HL-60/S4 (cell line): ENCODE measurements around the gene DUSP22.

Experiments used
- in situ Hi-C: fragments of 300-500 bp; cut with MboI; formaldehyde crosslinking; loops from 2 replicates; pipeline ENCODE4 v1.14.3; 2022; ENCODE audit warnings: low sequenced_read_pairs

The DUSP22 gene

GRCh38 chr6:349491-349921 is 57.2 kb downstream of the DUSP22 start:
- in situ Hi-C loops = no loop called here

- in situ Hi-C loops = no loop called here
These were observed 58.1 kb downstream of the DUSP22 start for GRCh38 chr6:350371-350770.

DNA sequence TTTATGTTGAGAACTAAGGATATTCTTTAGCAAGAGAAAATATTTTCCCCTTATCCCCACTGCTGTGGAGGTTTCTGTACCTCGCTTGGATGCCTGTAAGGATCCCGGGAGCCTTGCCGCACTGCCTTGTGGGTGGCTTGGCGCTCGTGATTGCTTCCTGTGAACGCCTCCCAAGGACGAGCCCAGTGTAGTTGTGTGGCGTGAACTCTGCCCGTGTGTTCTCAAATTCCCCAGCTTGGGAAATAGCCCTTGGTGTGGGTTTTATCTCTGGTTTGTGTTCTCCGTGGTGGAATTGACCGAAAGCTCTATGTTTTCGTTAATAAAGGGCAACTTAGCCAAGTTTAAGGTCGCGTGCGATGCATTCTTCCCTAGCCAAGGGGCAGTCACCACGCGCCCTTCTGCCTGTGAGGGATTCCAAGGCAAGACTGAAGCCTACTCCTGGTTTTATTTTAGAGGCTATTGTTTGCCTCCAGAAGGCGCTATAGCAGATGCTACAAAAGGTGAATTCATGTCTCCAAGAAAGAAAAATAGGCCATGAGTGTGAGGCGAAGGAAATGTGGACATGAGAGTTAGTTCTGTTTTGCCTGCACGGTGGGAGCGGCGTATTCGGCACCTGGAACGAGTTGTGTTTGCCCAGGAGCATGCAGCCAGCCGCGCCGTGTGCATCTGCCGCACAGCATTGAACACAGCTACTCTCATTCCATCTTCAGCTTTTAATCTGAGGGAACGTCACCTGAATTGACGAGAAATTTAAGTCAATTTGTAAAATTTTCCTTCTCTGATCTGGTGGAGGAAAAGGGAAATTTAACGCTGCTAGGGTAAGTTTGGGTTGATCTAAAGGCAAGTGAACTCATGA is 59.0 kb downstream of the DUSP22 start:
- in situ Hi-C loops = no loop called here

DNA sequence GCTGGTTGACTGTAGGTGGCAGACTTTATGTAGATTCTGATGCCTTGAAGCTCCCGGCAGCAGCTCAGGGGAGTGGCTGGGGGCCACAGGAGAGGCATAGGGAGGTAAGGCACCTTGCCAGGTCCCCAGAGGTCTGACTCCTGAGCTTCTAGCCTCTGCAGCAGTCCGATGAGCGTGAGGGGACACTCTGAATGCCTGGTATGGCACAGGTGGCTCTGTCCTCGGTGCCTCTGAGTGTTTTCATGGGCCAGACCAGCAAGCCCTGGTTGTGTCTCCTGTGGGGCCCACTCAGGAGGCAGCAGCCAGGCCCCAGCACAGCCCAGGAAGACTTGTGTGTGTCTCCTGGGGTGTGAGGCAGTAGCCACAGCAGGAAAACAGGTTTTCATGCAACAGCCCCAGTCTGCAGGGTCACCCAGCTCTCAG is 59.6 kb downstream of the DUSP22 start:
- in situ Hi-C loops = no loop called here

DNA sequence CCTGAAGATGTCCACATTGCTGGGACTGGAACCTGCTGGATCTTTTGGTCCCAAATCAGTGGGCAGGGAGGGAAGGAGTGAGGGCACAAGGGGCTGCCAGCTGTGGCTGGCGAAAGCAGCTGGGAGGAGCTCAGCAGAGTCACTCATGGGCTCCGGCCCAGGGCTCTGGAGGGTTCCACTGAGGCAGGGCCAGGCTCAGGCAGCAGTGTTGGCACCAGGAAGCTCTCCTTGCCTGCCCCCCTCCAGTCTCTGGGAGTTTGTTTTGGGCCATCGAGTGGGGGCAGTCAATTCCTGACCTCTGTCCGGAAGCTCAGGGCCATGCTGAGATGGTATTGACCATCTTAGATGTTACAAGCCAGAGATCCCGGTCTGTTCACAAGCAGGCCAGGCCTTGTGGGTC is 60.2 kb downstream of the DUSP22 start:
- in situ Hi-C loops = no loop called here

DNA sequence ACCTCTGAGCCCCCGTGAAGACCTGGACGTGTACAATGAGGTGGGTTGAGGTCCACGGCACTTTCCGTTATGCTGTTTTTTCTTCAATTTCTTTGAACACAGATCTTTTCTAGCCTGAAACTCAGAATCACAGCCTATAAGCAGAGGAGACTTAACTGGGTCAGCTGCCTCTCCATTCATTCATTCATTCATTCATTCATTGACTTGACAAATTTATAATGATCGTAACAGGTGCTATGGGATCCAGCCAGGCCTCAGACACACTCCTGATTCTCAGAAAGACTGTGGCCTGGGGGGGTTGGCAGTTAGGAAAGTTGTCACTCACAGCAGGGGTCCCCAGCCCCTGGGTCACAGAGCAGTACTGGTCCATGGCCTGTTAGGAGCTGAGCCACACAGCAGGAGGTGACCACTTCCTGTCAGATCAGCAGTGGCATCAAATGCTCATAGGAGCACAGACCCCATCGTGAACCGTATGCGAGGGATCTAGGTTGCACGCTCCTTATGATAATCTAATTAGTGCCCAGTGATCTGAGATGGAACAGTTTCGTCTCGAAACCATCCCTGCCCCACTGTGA is 60.7 kb downstream of the DUSP22 start:
- in situ Hi-C loops = no loop called here

GRCh38 chr6:353642-354614 is 61.6 kb downstream of the DUSP22 start:
- in situ Hi-C loops = no loop called here

DNA sequence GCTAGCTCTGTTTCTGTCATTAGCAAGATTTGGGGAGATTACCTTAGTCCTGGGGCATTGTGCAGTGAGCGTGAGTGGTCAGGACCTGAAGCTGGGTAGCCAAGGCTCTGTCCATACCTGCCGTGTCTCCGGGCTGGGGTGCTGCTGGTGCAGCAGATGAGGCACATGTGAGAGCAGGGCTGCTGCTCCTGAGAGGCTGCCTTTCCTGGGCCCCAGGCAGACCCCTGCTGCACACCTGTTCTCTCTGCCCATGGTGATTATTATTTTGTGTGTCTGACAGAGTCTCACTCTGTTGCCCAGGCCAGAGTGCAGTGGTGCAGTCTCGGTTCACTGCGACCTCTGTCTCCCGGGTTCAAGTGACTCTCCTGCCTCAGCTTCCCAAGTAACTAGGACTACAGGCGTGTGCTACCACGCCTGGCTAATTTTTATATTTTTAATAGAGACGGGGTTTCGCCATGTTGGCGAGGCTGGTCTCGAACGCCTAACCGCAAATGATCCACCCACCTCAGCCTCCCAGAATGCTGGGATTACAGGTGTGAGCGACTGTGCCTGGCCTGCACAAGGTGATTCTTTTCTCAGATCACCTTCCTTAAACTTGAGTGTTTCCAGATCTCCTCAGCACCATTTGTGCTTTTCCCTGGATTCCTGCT is 62.5 kb downstream of the DUSP22 start:
- in situ Hi-C loops = no loop called here

GRCh38 chr6:355373-356208 is 63.3 kb downstream of the DUSP22 start:
- in situ Hi-C loops = no loop called here

- in situ Hi-C loops = no loop called here
These were observed 64.6 kb downstream of the DUSP22 start for GRCh38 chr6:356828-357251.

- in situ Hi-C loops = no loop called here
These were observed 65.0 kb downstream of the DUSP22 start for GRCh38 chr6:357261-357790.

- in situ Hi-C loops = no loop called here
These were observed 65.6 kb downstream of the DUSP22 start for GRCh38 chr6:357791-358341.

- in situ Hi-C loops = no loop called here
These were observed 66.1 kb downstream of the DUSP22 start for GRCh38 chr6:358432-358831.

GRCh38 chr6:358847-359246 is 66.6 kb downstream of the DUSP22 start:
- in situ Hi-C loops = no loop called here

- in situ Hi-C loops = no loop called here
These were observed 67.2 kb downstream of the DUSP22 start for GRCh38 chr6:359261-360035.

- in situ Hi-C loops = no loop called here
These were observed 68.1 kb downstream of the DUSP22 start for GRCh38 chr6:360349-360748.

DNA sequence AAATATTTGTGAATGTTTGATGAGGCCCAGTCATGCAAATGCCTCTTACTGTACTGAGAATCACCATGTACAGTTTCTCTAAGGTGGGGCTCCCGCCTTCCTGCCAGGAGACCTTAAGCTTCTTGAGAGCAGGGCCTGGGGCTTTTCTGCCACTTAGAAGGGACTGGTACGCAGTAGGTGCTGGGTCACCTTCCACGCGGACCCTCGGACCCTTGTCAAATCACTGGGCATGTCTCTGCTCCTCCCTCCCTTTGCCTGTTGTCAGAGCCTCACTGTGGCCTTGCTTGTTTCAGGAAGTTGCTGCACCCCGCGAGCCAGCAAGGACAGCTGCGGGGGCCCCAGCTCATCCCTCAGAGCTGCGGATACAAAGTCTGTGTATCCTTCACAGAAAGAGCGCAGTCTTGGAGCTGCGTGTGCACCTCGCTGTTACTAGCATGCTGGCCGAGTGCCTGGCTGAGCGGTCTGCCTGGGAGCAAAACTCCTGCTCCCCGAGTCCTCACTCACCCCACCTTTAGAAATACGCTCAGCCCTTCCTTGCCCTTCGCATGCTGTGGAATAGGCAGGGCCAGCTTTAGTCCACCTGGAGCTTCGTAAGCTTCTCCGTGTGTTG is 68.6 kb downstream of the DUSP22 start:
- in situ Hi-C loops = no loop called here
